H1 (cell line): ENCODE measurements around the gene WASF3. TPM values are rescaled to one million over a fixed set of nuclear protein-coding genes. Genes with fewer than 3 reads are reported as not detected.

Experiments
- CTCF ChIA-PET: fragments of 300-600 bp; sonication (Branson Sonifier 250); formaldehyde crosslinking; loops from one replicate; lab custom pipeline; 2021; ENCODE audit not compliant: partially characterized antibody; lab: Charles Lee
- POLR2A ChIA-PET: fragments of 300-600 bp; sonication (Branson Sonifier 250); formaldehyde crosslinking; loops from one replicate; lab custom pipeline; 2021; ENCODE audit warnings: inconsistent platforms; ENCODE audit not compliant: partially characterized antibody; lab: Charles Lee
- DNase-seq, 2 experiments: peaks; one replicate each; pipeline versions ENCODE4 v3.0.0 to v3.0.0-alpha.2; 2010 to 2022; ENCODE audit warnings: low spot score in 2 of 2, low read depth in 1 of 2, mixed read lengths in 1 of 2
- FAIRE-seq: peaks from 2 replicates; lab custom pipeline; 2011; peaks lifted over from hg19 to GRCh38; lab: Jason Lieb, UNC
- H2AFZ ChIP-seq: 2 replicates; pipeline ENCODE4 v1.8.1; 2012; ENCODE audit warnings: low read length, inconsistent platforms
- H2AK5ac ChIP-seq: 2 replicates; pipeline ENCODE4 v1.6.1; 2013; ENCODE audit warnings: low read depth, low read length
- H2BK120ac ChIP-seq: replicated peaks from 2 replicates; pipeline ENCODE3; 2013; ENCODE audit warnings: low read depth, low read length, inconsistent platforms
- H2BK12ac ChIP-seq: 2 replicates; pipeline ENCODE4 v1.6.1; 2013; ENCODE audit warnings: low read depth, low read length
- H2BK15ac ChIP-seq: 2 replicates; pipeline ENCODE4 v1.6.1; 2013; ENCODE audit warnings: low read length
- H2BK20ac ChIP-seq: 2 replicates; pipeline ENCODE4 v1.6.1; 2013; ENCODE audit warnings: low read length
- H2BK5ac ChIP-seq: 2 replicates; pipeline ENCODE4 v1.6.1; 2013; ENCODE audit warnings: low read depth, low read length
- H3K14ac ChIP-seq: 2 replicates; pipeline ENCODE4 v1.6.1; 2013; ENCODE audit warnings: inconsistent platforms; ENCODE audit not compliant: insufficient read length
- H3K18ac ChIP-seq: 2 replicates; pipeline ENCODE4 v1.6.1; 2013; ENCODE audit warnings: low read length; ENCODE audit errors: extremely low read depth
- H3K23ac ChIP-seq: 2 replicates; pipeline ENCODE4 v1.6.1; 2013; ENCODE audit warnings: inconsistent platforms; ENCODE audit not compliant: insufficient read length
- H3K23me2 ChIP-seq: 2 replicates; pipeline ENCODE4 v1.6.1; 2013; ENCODE audit warnings: low read depth, low read length
- H3K27ac ChIP-seq: 2 replicates; pipeline ENCODE4 v1.6.1; 2011; ENCODE audit warnings: low read depth, low read length, inconsistent platforms
- H3K27me3 ChIP-seq, 4 experiments: replicated peaks in 1 of 4; 1 replicate in 1 of 4; 2 replicates in 3 of 4; pipeline versions ENCODE4 v1.6.1 to v1.8.1; 2011 to 2013; ENCODE audit warnings: low read length in 3 of 4, mild to moderate bottlenecking in 3 of 4, inconsistent platforms in 2 of 4, mixed read lengths in 2 of 4, moderate library complexity in 1 of 4; ENCODE audit not compliant: control insufficient read depth in 3 of 4, insufficient read depth in 3 of 4; ENCODE audit errors: extremely low read depth in 1 of 4
- H3K36me3 ChIP-seq, 4 experiments: 2 replicates each; pipeline versions ENCODE4 v1.6.1 to v1.8.1; 2011 to 2013; ENCODE audit warnings: mild to moderate bottlenecking in 4 of 4, low read length in 3 of 4, moderate library complexity in 2 of 4, control low read depth in 1 of 4, inconsistent platforms in 1 of 4; ENCODE audit not compliant: insufficient read depth in 4 of 4, control insufficient read depth in 2 of 4
- H3K4ac ChIP-seq: replicated peaks from 2 replicates; pipeline ENCODE3; 2013; ENCODE audit warnings: low read length, low read depth, mixed read lengths, inconsistent platforms; ENCODE audit not compliant: insufficient read length
- H3K4me1 ChIP-seq, 4 experiments: replicated peaks in 1 of 4; 1 replicate in 1 of 4; 2 replicates in 3 of 4; pipeline versions ENCODE4 v1.6.1 to v1.8.1; 2011 to 2013; ENCODE audit warnings: low read length in 3 of 4, inconsistent platforms in 2 of 4, mixed read lengths in 1 of 4; ENCODE audit not compliant: insufficient read depth in 4 of 4, control insufficient read depth in 3 of 4
- H3K4me2 ChIP-seq, 2 experiments: 2 replicates each; pipeline versions ENCODE4 v1.6.1 to v1.8.1; 2011 to 2013; ENCODE audit warnings: low read depth in 2 of 2, low read length in 2 of 2, control low read depth in 1 of 2, inconsistent platforms in 1 of 2, mild to moderate bottlenecking in 1 of 2; ENCODE audit not compliant: insufficient read depth in 1 of 2
- H3K4me3 ChIP-seq, 4 experiments: fragments of 200-600, 300-600 bp in 1 of 4; sonication (generic), shearing (Covaris generic), sonication (Bioruptor Twin) in 1 of 4; 2 replicates each; pipeline versions ENCODE4 v1.5.1 to v1.8.1; 2011 to 2016; ENCODE audit warnings: low read length in 4 of 4, low read depth in 3 of 4, control low read depth in 2 of 4, inconsistent platforms in 2 of 4, mild to moderate bottlenecking in 2 of 4, mixed read lengths in 1 of 4, moderate library complexity in 1 of 4; ENCODE audit not compliant: insufficient read depth in 2 of 4; ENCODE audit errors: extremely low read depth in 1 of 4
- H3K56ac ChIP-seq: replicated peaks from 2 replicates; pipeline ENCODE3; 2013; ENCODE audit warnings: low read depth, mild to moderate bottlenecking, mixed read lengths, low read length, inconsistent platforms; ENCODE audit not compliant: insufficient read length
- H3K79me1 ChIP-seq: 2 replicates; pipeline ENCODE4 v1.6.1; 2013; ENCODE audit warnings: low read depth, low read length, control low read depth
- H3K79me2 ChIP-seq, 2 experiments: 2 replicates each; pipeline versions ENCODE4 v1.6.1 to v1.8.1; 2012 to 2013; ENCODE audit warnings: low read length in 2 of 2, mild to moderate bottlenecking in 2 of 2, inconsistent platforms in 1 of 2; ENCODE audit not compliant: insufficient read depth in 2 of 2, control insufficient read depth in 1 of 2
- H3K9ac ChIP-seq, 4 experiments: replicated peaks in 1 of 4; 1 replicate in 1 of 4; 2 replicates in 3 of 4; pipeline versions ENCODE4 v1.6.1 to v1.8.1; 2011 to 2013; ENCODE audit warnings: low read depth in 3 of 4, low read length in 3 of 4, control low read depth in 2 of 4, mild to moderate bottlenecking in 2 of 4, moderate library complexity in 2 of 4, inconsistent platforms in 1 of 4; ENCODE audit errors: extremely low read depth in 1 of 4
- H3K9me3 ChIP-seq, 2 experiments: 2 replicates each; pipeline versions ENCODE4 v1.6.1 to v1.8.1; 2012 to 2013; ENCODE audit warnings: mild to moderate bottlenecking in 2 of 2, moderate library complexity in 2 of 2, control low read depth in 1 of 2, inconsistent platforms in 1 of 2, low read depth in 1 of 2, low read length in 1 of 2, mixed read lengths in 1 of 2; ENCODE audit not compliant: insufficient read depth in 2 of 2
- H4K20me1 ChIP-seq, 2 experiments: replicated peaks in 1 of 2; 2 replicates each; pipeline versions ENCODE3 to v1.8.1; 2011 to 2013; ENCODE audit warnings: inconsistent platforms in 2 of 2, low read length in 2 of 2, mild to moderate bottlenecking in 1 of 2; ENCODE audit not compliant: insufficient read depth in 2 of 2, control insufficient read depth in 1 of 2
- H4K5ac ChIP-seq: 2 replicates; pipeline ENCODE4 v1.6.1; 2013; ENCODE audit warnings: low read length, low read depth, mixed read lengths, inconsistent platforms; ENCODE audit not compliant: insufficient read length
- H4K8ac ChIP-seq: 2 replicates; pipeline ENCODE4 v1.8.0; 2013; ENCODE audit warnings: mild to moderate bottlenecking, moderate library complexity, low read length, inconsistent platforms; ENCODE audit not compliant: insufficient read depth; ENCODE audit errors: extremely low read depth
- H4K91ac ChIP-seq: replicated peaks from 2 replicates; pipeline ENCODE3; 2013; ENCODE audit warnings: low read length, mixed read lengths, inconsistent platforms; ENCODE audit not compliant: insufficient read length
- CTCF ChIP-seq, 3 experiments: IDR thresholded peaks; 1 replicate in 2 of 3; 2 replicates in 1 of 3; pipeline versions ENCODE4 v1.5.1 to v1.6.1; 2011; ENCODE audit warnings: low read length in 3 of 3, mild to moderate bottlenecking in 3 of 3, inconsistent platforms in 2 of 3, low read depth in 1 of 3, moderate library complexity in 1 of 3; ENCODE audit not compliant: insufficient read depth in 1 of 3; ENCODE audit errors: control extremely low read depth in 1 of 3
- KDM5A ChIP-seq: fragments of 200-600 bp; IDR thresholded peaks from 2 replicates; pipeline ENCODE4 v1.7.1; 2012; ENCODE audit warnings: mild to moderate bottlenecking, low read length, inconsistent platforms, mixed read lengths
- RAD21 ChIP-seq, 2 experiments: IDR thresholded peaks in 1 of 2; conservative IDR thresholded peaks in 1 of 2; 2 replicates each; pipeline ENCODE4 v1.6.1; 2011; ENCODE audit warnings: low read depth in 2 of 2, low read length in 2 of 2, improper control_type of control experiment in 1 of 2, inconsistent platforms in 1 of 2, mild to moderate bottlenecking in 1 of 2, moderate library complexity in 1 of 2
- ZNF274 ChIP-seq: IDR thresholded peaks from 2 replicates; pipeline ENCODE4 v1.7.0; 2012; ENCODE audit warnings: low read length, borderline replicate concordance; ENCODE audit errors: extremely low read depth
- WGBS, 2 experiments: shearing (Covaris generic) in 1 of 2; methylation state at CpG; one replicate each; pipeline versions ENCODE4 v1.1.6 to v1.1.7; 2013 to 2015; ENCODE audit warnings: low lambda C conversion rate in 2 of 2, mixed read lengths in 2 of 2, inconsistent platforms in 1 of 2, low coverage in 1 of 2, missing lambda C conversion rate in 1 of 2; ENCODE audit not compliant: insufficient replicate concordance in 2 of 2, insufficient coverage in 1 of 2, insufficient read length in 1 of 2; ENCODE audit errors: extremely low coverage in 1 of 2, missing lambda C conversion rate in 1 of 2; 5-methylcytosine and 5-hydroxymethylcytosine counted together
- polyA plus RNA-seq, 7 experiments: library from polyadenylated mRNA; depleted of rRNA in 3 of 7; stranded (reverse) in 5 of 7; unstranded in 2 of 7; fragments of >200 nt in 5 of 7; fragments of 200-250 nt in 2 of 7; gene quantifications; 1 replicate in 5 of 7; 2 replicates in 1 of 7; 4 replicates in 1 of 7; pipeline versions ENCODE4 v1.2.1 to v1.2.3, GENCODE V29; 2011 to 2013; ENCODE audit warnings: missing spikeins in 2 of 7, mixed read lengths in 2 of 7
- total RNA-seq: library from RNA; stranded (reverse); fragmentation: NEBNext Ultra II Directional; extraction: Animal tissue kit (Norgen Biotek cat#: 25700); gene quantifications from 2 replicates; pipeline ENCODE4 v1.2.1, GENCODE V29; 2021

The WASF3 gene
- total and polyA plus RNA-seq, 2 of the 8 experiments (the other 6 are each of a cell fraction or from before 2014, with no cell fraction given) = 18.7 to 39.8 TPM

- peak; percentile 97 for FAIRE-seq
- H4K5ac ChIP-seq = no peak overlapping the region
These were observed 149.9 kb downstream of the WASF3 start for GRCh38 chr13:26707122-26708006.

More at GRCh38 chr13:26707122-26708006, 149.9 kb downstream of the WASF3 start:
- Histone ChIP-seq H2AK5ac (peak overlapping the region; percentile 46; the same call in 1 of the 2 replicates), H3K36me3 (no peaks in the 10 kb centered on the region), H4K8ac (peak overlapping the region; percentile 18; the same call in 1 of the 2 replicates), H3K79me1 (no peaks in the 10 kb centered on the region), H3K4me2 (no peak overlapping the region), H3K4ac (peak overlapping the region; percentile 28), H2BK20ac (no peak overlapping the region), H3K4me3 (no peak overlapping the region), H3K79me2 (no peaks in the 10 kb centered on the region), H3K18ac (no peak overlapping the region), H2BK15ac (peak overlapping the region; percentile 89; the same call in 1 of the 2 replicates), H3K9me3 (peaks cover 0 to 2% of the 10 kb centered on the region in 2 experiments; a peak in 1 of 4 replicates), H2AFZ (0 out of 2 replicates have a peak overlapping the region, but pooled peaks have one; percentile 42), H3K27me3 (no peaks in the 10 kb centered on the region), H4K91ac (no peak overlapping the region), H3K27ac (no peak overlapping the region), H3K9ac (no peak overlapping the region), H3K56ac (no peak overlapping the region), H3K14ac (no peak overlapping the region), H2BK12ac (peak overlapping the region; percentile 85; the same call in 1 of the 2 replicates), H4K20me1 (no peaks in the 10 kb centered on the region), H2BK5ac (no peak overlapping the region; the same call in 1 of the 2 replicates), H3K4me1 (peaks cover 1 to 10% (median 4%) of the 10 kb centered on the region in 4 experiments; a peak in 5 of 7 replicates), H3K23ac (no peak overlapping the region), H2BK120ac (no peak overlapping the region), H3K23me2 (no peaks in the 10 kb centered on the region)
- WGBS, 2 experiments = 67% methylated on average over 12 of the region's 13 CpGs; no CpG with 5 or more reads in 1 of the 2 experiments
- peak; percentile 96 to 97 for TF ChIP-seq RAD21 (IDR thresholded peaks at IDR 0.05 in 1 of 2, conservative IDR thresholded peaks at IDR 0.05 in 1 of 2; ENCODE audit: low read depth in 2 of 2, low read length in 2 of 2)
- TF ChIP-seq ZNF274 = no peak
- peak; percentile 41 to 92 (median 81) for TF ChIP-seq CTCF (IDR thresholded peaks at IDR 0.05; ENCODE audit: control extremely low read depth in 1 of 3, insufficient read depth in 1 of 3, low read depth in 1 of 3, low read length in 3 of 3)
- no peak for TF ChIP-seq KDM5A
- CTCF ChIA-PET = interaction anchor here (0.6 to 11.9 kb wide), 26 partner anchors 8 to 532 kb away, joined by 3 to 131 read pairs (median 4); no protein-coding TSS in a partner anchor
- peak in 1 of 2 experiments; percentile 41 for DNase-seq
- POLR2A ChIA-PET = no interaction called here
